Astrocyte of the spinal cord (primary cell): ENCODE measurements around the gene PRKAG2.

ENCODE experiments used
- DNase-seq: peaks from one replicate; pipeline ENCODE4 v3.0.0; 2011; ENCODE audit warnings: low read depth, low spot score
- H3K4me3 ChIP-seq: 2 replicates; pipeline ENCODE4 v1.5.1; 2011; ENCODE audit warnings: low read depth, mild to moderate bottlenecking, low read length, moderate library complexity
- CTCF ChIP-seq: IDR thresholded peaks from 2 replicates; pipeline ENCODE4 v1.5.1; 2012; ENCODE audit warnings: low read depth, mild to moderate bottlenecking, low read length, inconsistent platforms
- in situ Hi-C: cut with HindIII; loops from 2 replicates; pipeline ENCODE4 v1.10.0; 2017; ENCODE audit warnings: low sequenced_read_pairs

Gene PRKAG2

GRCh38 chr7:151808400-151809145, 68.3 kb downstream of the PRKAG2 start:
- no peak for TF ChIP-seq CTCF
- H3K4me3 ChIP-seq = no peak overlapping the region
- DNase-seq = no peak
- in situ Hi-C loops = no loop called here

GRCh38 chr7:151807846-151808245, 69.1 kb downstream of the PRKAG2 start:
- in situ Hi-C loops = no loop called here
- no peak for TF ChIP-seq CTCF
- DNase-seq = no peak
- no peak overlapping the region for H3K4me3 ChIP-seq

- DNase-seq = no peak
- in situ Hi-C loops = no loop called here
- no peak for TF ChIP-seq CTCF
- H3K4me3 ChIP-seq = no peak overlapping the region
Measured at GRCh38 chr7:151806952-151807775, 69.8 kb downstream of the PRKAG2 start.

- DNase-seq = no peak
- TF ChIP-seq CTCF = no peak
- in situ Hi-C loops = no loop called here
- no peak overlapping the region for H3K4me3 ChIP-seq
Measured at GRCh38 chr7:151806204-151806603, 70.7 kb downstream of the PRKAG2 start.

GRCh38 chr7:151805191-151805590, 71.7 kb downstream of the PRKAG2 start:
- TF ChIP-seq CTCF = no peak
- no peak for DNase-seq
- no peak overlapping the region for H3K4me3 ChIP-seq
- in situ Hi-C loops = no loop called here

- H3K4me3 ChIP-seq = no peak overlapping the region
- no peak for DNase-seq
- no peak for TF ChIP-seq CTCF
- in situ Hi-C loops = no loop called here
Measured at GRCh38 chr7:151804756-151805155, 72.2 kb downstream of the PRKAG2 start.
